Activated CD4-positive, alpha-beta memory T cell treated with anti-CD3 and anti-CD28 coated beads for 36 hours (primary cell): ENCODE results near the gene TMEM131L. TPM values are rescaled to one million over a fixed set of nuclear protein-coding genes. Genes with fewer than 3 reads are reported as not detected.

Experiments
- CTCF ChIA-PET: fragments of 350-600 bp; sonication (Branson Sonifier 250); formaldehyde crosslinking; loops from one replicate; lab custom pipeline; 2021; ENCODE audit warnings: antibody characterized with exemption, inconsistent platforms; lab: Charles Lee
- POLR2A ChIA-PET: fragments of 350-600 bp; sonication (Branson Sonifier 250); formaldehyde crosslinking; loops from one replicate; lab custom pipeline; 2021; ENCODE audit warnings: antibody characterized with exemption; lab: Charles Lee
- DNase-seq: peaks from one replicate; pipeline ENCODE4 v3.0.0-alpha.2; 2020
- H3K27ac Mint-ChIP-seq: one replicate; pipeline ENCODE4 v1.8.0; 2021; ENCODE audit warnings: mixed read lengths
- H3K27me3 Mint-ChIP-seq: one replicate; pipeline ENCODE4 v1.8.0; 2021; ENCODE audit warnings: mixed read lengths
- H3K36me3 Mint-ChIP-seq: one replicate; pipeline ENCODE4 v1.8.0; 2021; ENCODE audit warnings: mixed read lengths
- H3K4me1 Mint-ChIP-seq: one replicate; pipeline ENCODE4 v1.8.0; 2021; ENCODE audit warnings: low read depth, mixed read lengths
- H3K4me3 Mint-ChIP-seq: one replicate; pipeline ENCODE4 v1.8.0; 2021; ENCODE audit warnings: mild to moderate bottlenecking, mixed read lengths
- H3K9me3 Mint-ChIP-seq: one replicate; pipeline ENCODE4 v1.8.0; 2021; ENCODE audit warnings: mixed read lengths
- intact Hi-C: fragments of 100-400 bp; cut with micrococcal nuclease; formaldehyde crosslinking; loops from one replicate; pipeline ENCODE4 v1.15.1; 2023
- total RNA-seq, 2 experiments: library from RNA; stranded (reverse); gene quantifications; one replicate each; pipeline ENCODE4 v1.2.3, GENCODE V29; 2021

Gene TMEM131L
- total RNA-seq, 2 experiments from 2014 or later: 32.7 to 33.3 TPM

DNA sequence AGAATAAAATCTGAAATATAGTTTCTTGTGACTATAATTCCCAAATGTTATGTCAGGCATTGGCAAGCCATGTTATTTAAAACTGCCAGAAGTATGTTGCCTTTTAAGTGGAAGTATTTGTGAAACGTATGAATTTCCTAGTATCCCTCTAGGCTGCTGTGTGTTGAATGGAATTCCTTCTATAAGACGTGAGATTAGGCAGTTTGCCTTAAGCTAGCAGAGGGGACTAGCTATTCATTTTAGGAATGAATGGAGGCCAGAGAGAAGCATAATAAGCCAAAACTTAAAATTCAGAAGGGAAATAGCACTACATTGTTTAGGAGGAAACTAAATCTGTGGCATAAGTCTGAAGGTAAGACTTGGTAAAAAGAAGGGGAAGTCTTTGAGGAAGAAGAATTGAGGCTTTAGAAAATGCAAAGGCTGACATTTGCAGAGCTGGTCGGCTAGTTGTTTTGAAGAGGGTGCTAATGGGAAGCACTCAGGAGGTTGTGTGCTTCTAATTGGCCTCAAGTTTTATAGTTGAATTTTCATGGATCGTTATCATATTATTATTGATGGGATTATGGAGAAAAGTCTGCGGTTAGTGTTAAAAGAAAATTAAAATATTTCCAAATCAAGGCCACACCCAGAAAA, 57.1 kb downstream of the TMEM131L start:
- CTCF ChIA-PET: interaction anchor here (1.0 to 4.1 kb wide), 7 partner anchors 8 to 57 kb away, joined by 3 to 14 read pairs (median 4); partner anchors contain the start of gene TMEM131L
- Mint-ChIP-seq H3K4me3 (peak overlapping the region; percentile 67), H3K4me1 (peaks cover 91% of the 10 kb centered on the region), H3K36me3 (peaks cover 9% of the 10 kb centered on the region), H3K27ac (peak overlapping the region; percentile 96), H3K9me3 (peaks cover 3% of the 10 kb centered on the region), H3K27me3 (no peaks in the 10 kb centered on the region)
- POLR2A ChIA-PET: interaction anchor here (1.2 to 2.5 kb wide), 6 partner anchors 10 to 57 kb away, joined by 3 to 18 read pairs (median 8); partner anchors contain the start of gene TMEM131L
- no peak for DNase-seq
- intact Hi-C loops: loop anchor here (2.0 to 10.0 kb wide), 2 partner anchors 52 to 178 kb away; partner anchors contain the start of gene MND1

DNA sequence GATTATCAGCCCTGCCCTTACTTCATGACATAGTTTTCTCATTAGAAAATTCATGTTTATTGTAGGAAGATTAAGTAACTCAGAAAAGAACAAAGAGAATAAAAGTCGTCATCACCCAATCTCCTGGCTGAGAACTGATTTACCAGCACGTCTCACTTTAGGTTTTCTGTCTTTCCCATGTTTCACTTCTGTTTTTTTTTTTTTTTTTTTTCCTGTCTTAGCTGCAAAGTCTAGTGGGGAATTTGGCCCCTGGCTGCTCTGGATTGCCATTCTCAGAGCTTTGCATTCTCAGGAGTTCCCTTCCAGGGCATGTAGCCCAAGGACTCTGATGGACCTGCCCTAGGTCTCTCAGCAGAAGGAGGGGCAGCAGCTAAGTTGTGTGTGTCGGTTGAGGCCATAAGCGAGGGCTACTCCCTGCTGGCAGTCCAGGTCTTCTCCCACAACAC, 57.8 kb downstream of the TMEM131L start:
- DNase-seq: no peak
- ChIA-PET CTCF (interaction anchor here (1.2 to 4.1 kb wide), 4 partner anchors 11 to 57 kb away, joined by 3 to 14 read pairs (median 8); partner anchors contain the start of gene TMEM131L), POLR2A (interaction anchor here (0.9 to 2.5 kb wide), 4 partner anchors 11 to 58 kb away, joined by 3 to 11 read pairs (median 5); partner anchors contain the start of gene TMEM131L)
- H3K36me3 Mint-ChIP-seq: peaks cover 9% of the 10 kb centered on the region
- peak overlapping the region; percentile 67 for H3K4me3 Mint-ChIP-seq
- H3K27me3 Mint-ChIP-seq: no peaks in the 10 kb centered on the region
- H3K27ac Mint-ChIP-seq: peak overlapping the region; percentile 96
- intact Hi-C loops: loop anchor here (2.0 to 10.0 kb wide), 2 partner anchors 51 to 179 kb away; partner anchors contain the start of gene MND1
- peaks cover 3% of the 10 kb centered on the region for H3K9me3 Mint-ChIP-seq
- peaks cover 93% of the 10 kb centered on the region for H3K4me1 Mint-ChIP-seq

DNA sequence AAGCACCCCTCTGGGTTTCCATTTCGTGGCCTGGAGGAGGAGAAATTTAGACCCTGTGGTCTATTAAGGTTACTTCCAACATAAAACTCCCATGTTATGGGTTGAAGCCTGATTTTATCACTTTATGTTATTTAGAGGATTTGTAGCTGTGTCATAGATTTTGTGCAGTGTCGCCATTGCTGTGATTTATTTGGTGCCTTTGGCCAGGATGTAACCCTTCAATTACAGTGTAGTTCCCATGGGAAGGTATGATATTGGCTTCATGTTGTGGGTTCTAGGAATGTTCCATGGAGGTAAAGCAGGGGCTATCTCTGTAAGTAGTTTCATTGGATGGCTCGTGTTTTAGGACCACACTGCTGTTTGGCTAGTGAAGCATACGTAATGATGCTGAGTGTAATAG, 58.5 kb downstream of the TMEM131L start:
- Mint-ChIP-seq H3K9me3 (peaks cover 3% of the 10 kb centered on the region), H3K4me3 (no peak overlapping the region), H3K27me3 (no peaks in the 10 kb centered on the region), H3K36me3 (peaks cover 9% of the 10 kb centered on the region), H3K4me1 (peaks cover 93% of the 10 kb centered on the region), H3K27ac (peak overlapping the region; percentile 70)
- POLR2A ChIA-PET: interaction anchor here (0.9 kb wide), 1 partner anchor 57 kb away, joined by 3 read pairs; no protein-coding TSS in a partner anchor
- intact Hi-C loops: loop anchor here (10.0 kb wide), 1 partner anchor 50 kb away; no protein-coding TSS in a partner anchor
- CTCF ChIA-PET: interaction anchor here (2.1 kb wide), 1 partner anchor 11 kb away, joined by 6 read pairs; no protein-coding TSS in a partner anchor
- DNase-seq: no peak

DNA sequence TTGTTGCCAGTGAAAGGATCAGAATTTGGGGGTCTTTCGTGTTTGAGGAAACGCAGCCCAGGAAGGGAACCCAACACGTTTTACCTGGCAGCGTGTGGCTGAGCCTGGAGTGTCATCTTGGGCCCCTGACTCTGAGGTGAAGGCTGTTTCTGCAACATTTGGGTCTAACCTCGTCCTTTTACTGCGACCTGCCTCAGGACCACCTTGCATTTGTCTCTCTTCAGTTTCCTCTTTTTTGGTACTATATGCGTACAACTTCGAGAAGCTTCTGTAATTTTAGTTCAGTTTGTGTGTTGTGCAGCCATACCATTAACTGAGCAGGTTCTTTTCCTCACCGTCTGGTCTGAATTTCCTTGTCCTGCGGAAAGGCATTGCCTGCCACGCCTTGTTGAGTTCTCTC, 61.5 kb downstream of the TMEM131L start:
- no peaks in the 10 kb centered on the region for H3K27me3 Mint-ChIP-seq
- H3K4me3 Mint-ChIP-seq: peak overlapping the region; percentile 66
- H3K27ac Mint-ChIP-seq: peak overlapping the region; percentile 93
- ChIA-PET CTCF (interaction anchor here (1.2 to 1.6 kb wide), 2 partner anchors 14 to 60 kb away, joined by 3 to 5 read pairs; no protein-coding TSS in a partner anchor), POLR2A (interaction anchor here (1.0 to 1.6 kb wide), 4 partner anchors 14 to 32 kb away, joined by 3 to 6 read pairs (median 4); no protein-coding TSS in a partner anchor)
- intact Hi-C loops: loop anchor here (2.0 to 10.0 kb wide), 2 partner anchors 21 to 47 kb away; no protein-coding TSS in a partner anchor
- peaks cover 90% of the 10 kb centered on the region for H3K4me1 Mint-ChIP-seq
- H3K36me3 Mint-ChIP-seq: peaks cover 9% of the 10 kb centered on the region
- no peak for DNase-seq
- peaks cover 3% of the 10 kb centered on the region for H3K9me3 Mint-ChIP-seq

DNA sequence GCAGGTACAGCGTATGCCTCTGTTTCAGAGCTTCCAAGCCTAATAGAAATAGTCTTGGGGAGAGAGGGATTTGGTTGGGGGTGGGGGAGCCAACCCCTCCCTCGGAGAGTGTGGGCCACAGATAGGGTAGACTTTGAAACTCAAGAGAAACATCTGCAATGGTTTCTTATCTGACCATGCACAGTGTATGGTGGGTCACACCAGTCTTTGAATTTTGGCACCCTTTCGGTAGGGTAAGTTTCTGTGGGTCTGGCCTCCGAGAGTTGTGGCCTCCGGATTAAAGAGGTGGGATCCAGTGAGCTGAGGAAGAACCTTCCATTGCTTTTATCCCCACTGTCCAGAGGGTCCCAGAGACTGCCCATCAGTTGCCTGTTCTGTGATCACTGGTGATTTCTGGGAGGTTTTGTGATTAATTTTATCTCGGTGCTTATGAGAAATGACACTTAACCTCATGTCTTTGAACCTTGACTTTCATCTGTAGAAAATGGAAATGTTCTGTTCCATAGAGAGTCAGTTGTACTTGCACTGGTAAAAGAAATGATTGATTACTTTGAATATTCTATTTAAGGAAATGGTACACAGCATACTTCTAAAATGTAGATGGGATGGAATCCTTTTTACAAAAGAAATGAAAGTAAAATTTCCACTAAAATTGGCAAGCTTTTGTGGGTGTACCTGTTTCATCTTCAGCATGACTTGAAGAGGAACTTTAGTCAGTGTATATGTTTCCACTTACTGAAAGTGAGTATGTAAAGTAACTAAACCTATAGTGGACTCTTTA, 62.7 kb downstream of the TMEM131L start:
- peaks cover 3% of the 10 kb centered on the region for H3K9me3 Mint-ChIP-seq
- peak overlapping the region; percentile 93 for H3K27ac Mint-ChIP-seq
- H3K4me1 Mint-ChIP-seq: peaks cover 86% of the 10 kb centered on the region
- intact Hi-C loops: loop anchor here (1.0 to 10.0 kb wide), 5 partner anchors 12 to 61 kb away; no protein-coding TSS in a partner anchor
- H3K36me3 Mint-ChIP-seq: peaks cover 9% of the 10 kb centered on the region
- H3K27me3 Mint-ChIP-seq: no peaks in the 10 kb centered on the region
- ChIA-PET CTCF (interaction anchor here (1.1 to 1.6 kb wide), 3 partner anchors 12 to 63 kb away, joined by 3 to 5 read pairs (median 3); partner anchors contain the start of gene TMEM131L), POLR2A (interaction anchor here (0.6 to 3.5 kb wide), 7 partner anchors 12 to 62 kb away, joined by 3 to 14 read pairs (median 4); no protein-coding TSS in a partner anchor)
- peak; percentile 30 for DNase-seq
- H3K4me3 Mint-ChIP-seq: peak overlapping the region; percentile 66

DNA sequence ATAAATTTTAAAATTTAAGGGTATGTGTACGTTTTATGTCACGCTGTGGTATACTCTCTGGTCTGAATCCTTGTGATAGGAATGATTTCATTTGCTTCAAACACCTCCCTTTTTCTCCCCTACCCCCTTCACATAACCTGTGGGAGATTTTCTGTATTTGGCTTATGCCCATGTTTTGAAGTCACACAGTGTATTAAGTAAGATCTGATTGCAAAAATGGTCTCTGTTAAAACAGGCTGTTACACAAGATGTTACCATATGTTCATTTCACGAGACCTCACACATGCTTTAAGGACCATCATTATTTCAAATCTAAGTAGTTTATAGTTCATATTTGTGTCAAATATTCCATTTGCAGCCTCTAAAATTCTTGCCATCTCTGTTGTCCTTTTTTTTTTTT, 63.5 kb downstream of the TMEM131L start:
- peaks cover 3% of the 10 kb centered on the region for H3K9me3 Mint-ChIP-seq
- peaks cover 84% of the 10 kb centered on the region for H3K4me1 Mint-ChIP-seq
- H3K27ac Mint-ChIP-seq: peak overlapping the region; percentile 93
- peak overlapping the region; percentile 66 for H3K4me3 Mint-ChIP-seq
- CTCF ChIA-PET: interaction anchor here (2.1 kb wide), 1 partner anchor 63 kb away, joined by 19 read pairs; the partner anchor contains the start of gene TMEM131L
- H3K36me3 Mint-ChIP-seq: peaks cover 9% of the 10 kb centered on the region
- intact Hi-C loops: loop anchor here (1.0 to 10.0 kb wide), 7 partner anchors 12 to 123 kb away; no protein-coding TSS in a partner anchor
- no peak for DNase-seq
- POLR2A ChIA-PET: interaction anchor here (0.6 to 3.5 kb wide), 3 partner anchors 12 to 34 kb away, joined by 3 to 14 read pairs (median 5); no protein-coding TSS in a partner anchor
- no peaks in the 10 kb centered on the region for H3K27me3 Mint-ChIP-seq

DNA sequence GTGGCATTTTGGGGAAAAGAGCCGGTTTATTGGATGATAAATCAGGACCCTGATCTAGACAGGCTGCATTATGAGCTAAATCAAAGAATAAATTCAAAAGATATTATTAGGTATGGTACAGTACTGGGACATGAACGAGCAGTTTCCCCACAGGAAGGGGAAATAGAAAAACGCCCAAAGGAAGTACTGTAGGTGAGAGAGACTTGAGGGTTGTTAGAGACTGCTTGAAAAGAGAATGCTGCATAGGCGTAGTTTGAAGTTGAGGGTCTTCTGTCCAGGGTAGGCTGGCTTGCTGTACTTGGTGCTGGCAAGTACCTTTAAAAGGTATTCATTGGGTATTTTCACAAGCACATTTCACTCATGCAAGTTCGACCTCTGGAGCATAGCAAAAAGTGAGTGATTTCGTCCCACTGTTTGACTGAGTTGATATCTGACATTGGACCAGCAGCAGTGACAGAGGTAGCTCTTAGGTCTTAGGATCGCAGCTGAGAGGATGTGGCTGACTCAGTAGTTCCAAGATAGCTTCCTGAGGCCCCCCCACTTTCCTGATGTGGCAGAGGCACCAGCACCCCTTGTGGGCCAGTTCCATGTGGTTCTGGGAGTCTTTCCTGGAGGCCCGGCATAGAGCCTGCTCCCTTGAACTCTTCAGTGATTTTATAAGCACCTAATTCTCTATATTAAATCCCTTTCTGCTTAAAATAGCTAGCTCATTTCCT, 64.3 kb downstream of the TMEM131L start:
- peaks cover 13% of the 10 kb centered on the region for H3K36me3 Mint-ChIP-seq
- peak overlapping the region; percentile 93 for H3K27ac Mint-ChIP-seq
- no peaks in the 10 kb centered on the region for H3K27me3 Mint-ChIP-seq
- intact Hi-C loops: loop anchor here (1.0 to 5.0 kb wide), 2 partner anchors 97 to 122 kb away; no protein-coding TSS in a partner anchor
- peak overlapping the region; percentile 66 for H3K4me3 Mint-ChIP-seq
- POLR2A ChIA-PET: interaction anchor here (0.7 to 3.5 kb wide), 4 partner anchors 10 to 64 kb away, joined by 3 to 14 read pairs (median 3); no protein-coding TSS in a partner anchor
- H3K4me1 Mint-ChIP-seq: peaks cover 85% of the 10 kb centered on the region
- CTCF ChIA-PET: interaction anchor here (1.0 to 2.6 kb wide), 12 partner anchors 8 to 187 kb away, joined by 3 to 21 read pairs (median 4); partner anchors contain the start of gene TMEM131L
- peaks cover 3% of the 10 kb centered on the region for H3K9me3 Mint-ChIP-seq
- peak; percentile 73 for DNase-seq

DNA sequence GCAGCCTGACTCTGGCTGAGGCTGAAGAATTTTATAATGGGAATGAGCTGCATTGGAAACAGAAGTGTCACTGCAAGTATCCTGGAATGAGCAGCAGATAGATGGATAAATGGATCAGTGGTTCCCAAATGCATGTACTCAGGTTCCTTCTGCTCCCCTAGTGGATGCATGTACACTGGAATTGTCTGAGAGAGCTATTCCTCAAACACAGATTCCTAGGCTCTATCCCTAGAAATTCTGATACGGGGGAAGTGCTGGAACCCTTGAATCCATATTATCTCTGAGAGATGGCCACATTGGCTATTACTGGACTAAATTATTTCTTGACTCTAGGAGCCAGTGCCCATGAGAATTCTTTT, 64.8 kb downstream of the TMEM131L start:
- Mint-ChIP-seq H3K27me3 (no peaks in the 10 kb centered on the region), H3K9me3 (peaks cover 3% of the 10 kb centered on the region), H3K27ac (peak overlapping the region; percentile 93), H3K4me1 (peaks cover 86% of the 10 kb centered on the region), H3K4me3 (no peak overlapping the region), H3K36me3 (peaks cover 12% of the 10 kb centered on the region)
- intact Hi-C loops: loop anchor here (1.0 to 5.0 kb wide), 2 partner anchors 98 to 121 kb away; no protein-coding TSS in a partner anchor
- DNase-seq: no peak
- POLR2A ChIA-PET: interaction anchor here (0.7 to 3.5 kb wide), 4 partner anchors 10 to 64 kb away, joined by 3 to 14 read pairs (median 3); no protein-coding TSS in a partner anchor
- CTCF ChIA-PET: interaction anchor here (1.0 to 2.6 kb wide), 14 partner anchors 8 to 187 kb away, joined by 3 to 21 read pairs (median 4); partner anchors contain the start of gene TMEM131L

DNA sequence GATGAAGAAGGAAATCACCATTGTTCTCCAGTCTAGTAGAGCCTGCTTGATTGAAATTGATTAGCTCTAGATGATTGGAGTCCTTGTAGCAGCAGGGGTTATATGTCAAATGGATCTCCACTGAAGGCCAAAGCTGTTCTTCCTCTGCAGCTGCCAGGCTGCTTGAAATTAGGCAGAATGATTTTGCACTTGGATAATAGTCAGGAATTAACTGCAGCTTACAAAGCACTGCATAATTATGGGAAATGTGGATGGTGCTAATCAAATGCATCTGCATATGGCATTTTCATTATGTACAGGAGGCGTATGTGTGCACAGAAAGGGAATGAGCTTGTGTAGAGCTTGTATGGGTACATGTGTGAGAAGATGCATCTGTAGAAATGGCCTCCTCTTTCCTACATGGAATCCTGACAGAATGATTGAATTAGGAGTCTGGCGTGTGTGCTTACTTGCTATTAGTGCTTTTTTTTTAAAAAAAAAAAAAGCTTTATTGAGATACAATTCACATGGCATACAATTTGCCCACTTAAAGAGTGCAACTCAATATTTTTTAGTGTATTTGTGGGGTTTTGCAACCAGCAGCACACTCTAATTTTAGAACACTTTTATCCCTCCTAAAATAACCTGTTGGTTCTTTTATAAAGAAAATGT, 65.9 kb downstream of the TMEM131L start:
- DNase-seq: no peak
- POLR2A ChIA-PET: interaction anchor here (0.9 to 3.5 kb wide), 2 partner anchors 9 to 14 kb away, joined by 3 to 14 read pairs; no protein-coding TSS in a partner anchor
- peak overlapping the region; percentile 21 for H3K27ac Mint-ChIP-seq
- CTCF ChIA-PET: interaction anchor here (1.2 to 2.6 kb wide), 5 partner anchors 9 to 62 kb away, joined by 3 to 21 read pairs (median 6); no protein-coding TSS in a partner anchor
- peaks cover 3% of the 10 kb centered on the region for H3K36me3 Mint-ChIP-seq
- no peak overlapping the region for H3K4me3 Mint-ChIP-seq
- no peaks in the 10 kb centered on the region for H3K9me3 Mint-ChIP-seq
- no peaks in the 10 kb centered on the region for H3K27me3 Mint-ChIP-seq
- intact Hi-C loops: loop anchor here (5.0 kb wide), 1 partner anchor 120 kb away; no protein-coding TSS in a partner anchor
- peaks cover 87% of the 10 kb centered on the region for H3K4me1 Mint-ChIP-seq
